Hepatocyte (in vitro differentiated cells): Measurements from ENCODE around the gene USP48. TPM values are rescaled to one million over a fixed set of nuclear protein-coding genes. Genes with fewer than 3 reads are reported as not detected.

ENCODE experiments used
- DNase-seq: peaks from one replicate; pipeline ENCODE4 v3.0.0-alpha.2; 2016; ENCODE audit warnings: low spot score
- H2AFZ ChIP-seq: fragments of 200-600 bp; sonication (generic); 2 replicates; pipeline ENCODE4 v1.6.0; 2016; ENCODE audit warnings: antibody characterized with exemption, mild to moderate bottlenecking
- H3K27ac ChIP-seq: fragments of 200-600 bp; sonication (generic); 2 replicates; pipeline ENCODE4 v1.5.1; 2016; ENCODE audit warnings: mild to moderate bottlenecking
- H3K27me3 ChIP-seq: fragments of 200-600 bp; sonication (generic); 2 replicates; pipeline ENCODE4 v1.6.1; 2016
- H3K36me3 ChIP-seq: fragments of 200-600 bp; sonication (generic); replicated peaks from 2 replicates; pipeline ENCODE4 v1.5.1; 2016; ENCODE audit warnings: low read depth; ENCODE audit not compliant: insufficient read depth
- H3K4me1 ChIP-seq: fragments of 200-600 bp; sonication (generic); 2 replicates; pipeline ENCODE4 v1.5.1; 2016; ENCODE audit warnings: mild to moderate bottlenecking, moderate library complexity; ENCODE audit not compliant: insufficient read depth
- H3K4me2 ChIP-seq: fragments of 200-600 bp; sonication (generic); 2 replicates; pipeline ENCODE4 v1.6.0; 2016
- H3K4me3 ChIP-seq: fragments of 200-600 bp; sonication (generic); 2 replicates; pipeline ENCODE4 v1.5.1; 2016; ENCODE audit warnings: mild to moderate bottlenecking
- H3K79me2 ChIP-seq: fragments of 200-600 bp; sonication (generic); 2 replicates; pipeline ENCODE4 v1.6.0; 2017; ENCODE audit warnings: mild to moderate bottlenecking
- H3K9me2 ChIP-seq: fragments of 200-600 bp; sonication (generic); replicated peaks from 2 replicates; pipeline ENCODE4 v1.6.0; 2017; ENCODE audit warnings: mild to moderate bottlenecking; ENCODE audit not compliant: insufficient read depth
- H3K9me3 ChIP-seq: fragments of 200-600 bp; sonication (generic); 2 replicates; pipeline ENCODE4 v1.5.1; 2016; ENCODE audit warnings: low read depth, mild to moderate bottlenecking
- H4K20me1 ChIP-seq: fragments of 200-600 bp; sonication (generic); 2 replicates; pipeline ENCODE4 v1.6.0; 2016; ENCODE audit warnings: mild to moderate bottlenecking; ENCODE audit not compliant: insufficient read depth, poor library complexity, severe bottlenecking
- CTCF ChIP-seq: fragments of 200-600 bp; sonication (generic); IDR thresholded peaks from 2 replicates; pipeline ENCODE4 v1.5.1; 2016; ENCODE audit warnings: antibody characterized with exemption, mild to moderate bottlenecking; ENCODE audit not compliant: poor library complexity
- EZH2 ChIP-seq: fragments of 200-600 bp; sonication (generic); IDR thresholded peaks from 2 replicates; pipeline ENCODE4 v1.6.1; 2016; ENCODE audit warnings: antibody characterized with exemption, mild to moderate bottlenecking, borderline replicate concordance
- EZH2phosphoT487 ChIP-seq: fragments of 200-600 bp; sonication (generic); IDR thresholded peaks from one replicate; pipeline ENCODE4 v1.6.1; 2018; ENCODE audit warnings: antibody characterized with exemption, mild to moderate bottlenecking, low read depth, moderate library complexity; ENCODE audit not compliant: unreplicated experiment, severe bottlenecking
- WGBS: methylation state at CpG from one replicate; pipeline ENCODE4 v1.1.6; 2016; ENCODE audit warnings: low lambda C conversion rate; ENCODE audit errors: missing lambda C conversion rate; 5-methylcytosine and 5-hydroxymethylcytosine counted together
- polyA plus RNA-seq: library from polyadenylated mRNA; unstranded; fragments of >200 nt; fragmentation: Nextera tagmentation; extraction: Ambion mirVana; gene quantifications from 2 replicates; pipeline ENCODE4 v1.2.1, GENCODE V29; 2016
- total RNA-seq: library from RNA; depleted of rRNA; stranded (reverse); fragments of >200 nt; gene quantifications from 2 replicates; pipeline ENCODE4 v1.2.3, GENCODE V29; 2014

Gene USP48
- total and polyA plus RNA-seq, 2 experiments from 2014 or later, result 38.9 to 39.5 TPM

- Histone ChIP-seq H4K20me1 (no peaks in the 10 kb centered on the region), H3K27ac (no peak overlapping the region), H3K36me3 (no peaks in the 10 kb centered on the region), H3K9me2 (no peaks in the 10 kb centered on the region), H3K4me3 (no peak overlapping the region), H3K27me3 (no peaks in the 10 kb centered on the region), H2AFZ (no peak overlapping the region), H3K4me1 (no peaks in the 10 kb centered on the region), H3K4me2 (no peak overlapping the region), H3K79me2 (no peaks in the 10 kb centered on the region), H3K9me3 (no peaks in the 10 kb centered on the region)
- 84% methylated on average over 5 of the region's 5 CpGs for WGBS
- no peak for DNase-seq
- no peak for TF ChIP-seq EZH2
- no peak for TF ChIP-seq EZH2phosphoT487
- TF ChIP-seq CTCF, result no peak
Observed at GRCh38 chr1:21644906-21645305, 138.0 kb downstream of the USP48 start.

- Histone ChIP-seq H4K20me1 (no peaks in the 10 kb centered on the region), H3K27ac (no peak overlapping the region), H3K27me3 (no peaks in the 10 kb centered on the region), H3K4me2 (no peak overlapping the region), H3K4me3 (no peak overlapping the region), H3K9me3 (no peaks in the 10 kb centered on the region), H3K36me3 (no peaks in the 10 kb centered on the region), H2AFZ (no peak overlapping the region), H3K4me1 (peaks cover 3% of the 10 kb centered on the region), H3K79me2 (no peaks in the 10 kb centered on the region), H3K9me2 (no peaks in the 10 kb centered on the region)
- TF ChIP-seq CTCF, result no peak
- TF ChIP-seq EZH2, result no peak
- no peak for TF ChIP-seq EZH2phosphoT487
- WGBS, result 88% methylated on average over 10 of the region's 10 CpGs
- DNase-seq, result no peak
Observed at GRCh38 chr1:21644348-21644747, 138.6 kb downstream of the USP48 start.

DNA sequence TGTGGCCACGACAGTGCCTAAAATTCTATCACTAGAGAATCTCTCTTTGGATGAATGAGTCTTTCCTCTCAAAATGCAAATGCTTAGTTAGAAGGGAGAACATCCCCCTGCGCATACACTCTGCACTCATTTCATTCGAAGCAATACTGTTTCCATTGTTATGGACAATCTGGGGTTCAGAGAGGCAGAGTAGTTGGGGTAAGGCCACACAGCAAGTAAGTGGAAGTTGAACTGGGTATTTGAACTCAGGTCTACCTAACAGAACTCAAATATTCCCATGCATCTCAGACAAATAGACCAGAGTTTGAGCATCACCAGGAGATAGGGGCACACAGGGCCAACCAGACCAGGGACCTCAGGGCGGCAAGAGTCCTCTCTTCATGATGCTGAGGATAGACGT is 139.3 kb downstream of the USP48 start:
- TF ChIP-seq CTCF, result no peak
- no peak for TF ChIP-seq EZH2
- TF ChIP-seq EZH2phosphoT487, result no peak
- no peak for DNase-seq
- 91% methylated on average over 5 of the region's 5 CpGs for WGBS

More for the DNA sequence above, 139.3 kb downstream of the USP48 start:
- Histone ChIP-seq H4K20me1 (no peaks in the 10 kb centered on the region), H2AFZ (no peak overlapping the region), H3K27me3 (no peaks in the 10 kb centered on the region), H3K4me1 (peaks cover 8% of the 10 kb centered on the region), H3K9me2 (no peaks in the 10 kb centered on the region), H3K4me2 (no peak overlapping the region), H3K4me3 (no peak overlapping the region), H3K79me2 (no peaks in the 10 kb centered on the region), H3K9me3 (no peaks in the 10 kb centered on the region), H3K36me3 (no peaks in the 10 kb centered on the region), H3K27ac (no peak overlapping the region)
